Astrocyte (in vitro differentiated cells and primary cell): ENCODE data around the gene HES2.

Experiments
- CTCF ChIP-seq: IDR thresholded peaks from 2 replicates; pipeline ENCODE4 v1.5.1; 2011; ENCODE audit warnings: low read depth, mild to moderate bottlenecking, inconsistent platforms, low read length, moderate library complexity; ENCODE audit not compliant: insufficient read depth
- EZH2 ChIP-seq: IDR thresholded peaks from 2 replicates; pipeline ENCODE4 v1.6.1; 2012; ENCODE audit warnings: mild to moderate bottlenecking, low read length, inconsistent platforms; ENCODE audit not compliant: insufficient read depth

- no peak for TF ChIP-seq CTCF
- TF ChIP-seq EZH2: no peak
Observed at GRCh38 chr1:6467224-6467623, 47.5 kb upstream of the HES2 start.
